Lung microvascular endothelial cell (primary cell): ENCODE results near the gene ABR. TPM values are rescaled to one million over a fixed set of nuclear protein-coding genes. Genes with fewer than 3 reads are reported as not detected.
"Not testable (repeated sequence)": the region's sequence is repeated elsewhere in the genome, so short reads cannot be mapped to it uniquely, and the experiment has no call there.

Experiments used
- DNase-seq, 2 donors: peaks; one replicate each; pipeline versions ENCODE4 v3.0.0 to v3.0.0-alpha.2; 2010; ENCODE audit warnings: low read depth in 2 of 2
- total RNA-seq: library from RNA; depleted of rRNA; stranded (reverse); fragments of >200 nt; gene quantifications from 2 replicates; pipeline ENCODE4 v1.2.1, GENCODE V29; 2014

Gene ABR
- total RNA-seq, 1 donor from 2014 or later, result 24.8 TPM

GRCh38 chr17:1202291-1202690 lies 22.5 kb upstream of the ABR start:
- DNase-seq, result no peak

- no peak for DNase-seq
These were observed 21.4 kb upstream of the ABR start for GRCh38 chr17:1201132-1201702.

- DNase-seq, result not testable (repeated sequence)
These were observed 19.5 kb upstream of the ABR start for GRCh38 chr17:1199271-1199743.

GRCh38 chr17:1197781-1198490 lies 18.2 kb upstream of the ABR start:
- DNase-seq, result no peak

GRCh38 chr17:1197379-1197778 lies 17.6 kb upstream of the ABR start:
- no peak for DNase-seq

GRCh38 chr17:1196946-1197345 lies 17.2 kb upstream of the ABR start:
- no peak for DNase-seq

- DNase-seq, result no peak
These were observed 13.3 kb upstream of the ABR start for GRCh38 chr17:1192911-1193699.

- DNase-seq, result no peak
These were observed 11.1 kb upstream of the ABR start for GRCh38 chr17:1190751-1191331.

- peak; percentile 37 to 44 for DNase-seq
These were observed 9.2 kb upstream of the ABR start for GRCh38 chr17:1188812-1189504.

GRCh38 chr17:1186923-1187771 lies 7.4 kb upstream of the ABR start:
- peak; percentile 89 to 90 for DNase-seq

GRCh38 chr17:1186214-1186820 lies 6.5 kb upstream of the ABR start:
- DNase-seq, result peak in 1 of 2 donors; percentile 24

- peak in 1 of 2 donors; percentile 59 for DNase-seq
These were observed 3.5 kb upstream of the ABR start for GRCh38 chr17:1183171-1183873.

- DNase-seq, result no peak
These were observed 3.0 kb upstream of the ABR start for GRCh38 chr17:1182811-1183170.

- DNase-seq, result no peak
These were observed 2.0 kb upstream of the ABR start for GRCh38 chr17:1181753-1182137.

- DNase-seq, result no peak
These were observed 1.4 kb upstream of the ABR start for GRCh38 chr17:1180958-1181752.

GRCh38 chr17:1179112-1179817 lies 516 bp downstream of the ABR start:
- DNase-seq, result peak in 1 of 2 donors; percentile 41

GRCh38 chr17:1177016-1177700 lies 2.6 kb downstream of the ABR start:
- DNase-seq, result peak; percentile 29 to 53
